G401 (cell line): Measurements from ENCODE around the gene PCNX3. TPM values are rescaled to one million over a fixed set of nuclear protein-coding genes. Genes with fewer than 3 reads are reported as not detected.
A peak's percentile ranks its signal among the peaks of the same experiment; 100 is the strongest.

Experiments
- DNase-seq: peaks from one replicate; pipeline ENCODE4 v3.0.0-alpha.2; 2015; ENCODE audit warnings: low spot score
- in situ Hi-C: cut with HindIII; loops from 2 replicates; pipeline ENCODE4 v1.10.0; 2016; ENCODE audit warnings: low sequenced_read_pairs, mixed read lengths
- total RNA-seq: library from RNA; depleted of rRNA; stranded (reverse); fragments of >200 nt; shearing (Covaris generic); gene quantifications from 2 replicates; pipeline ENCODE4 v1.2.3, GENCODE V29; 2014

The PCNX3 gene
- total RNA-seq, 1 experiment from 2014 or later: 29.0 TPM

GRCh38 chr11:65579291-65579690 lies 36.3 kb upstream of the PCNX3 start:
- no peak for DNase-seq
- in situ Hi-C loops: no loop called here

GRCh38 chr11:65580031-65580692 lies 35.4 kb upstream of the PCNX3 start:
- DNase-seq: no peak
- in situ Hi-C loops: no loop called here

- in situ Hi-C loops: no loop called here
- no peak for DNase-seq
These were observed 34.8 kb upstream of the PCNX3 start for GRCh38 chr11:65580756-65581155.

GRCh38 chr11:65581928-65582327 lies 33.6 kb upstream of the PCNX3 start:
- in situ Hi-C loops: no loop called here
- DNase-seq: no peak

GRCh38 chr11:65583589-65583988 lies 32.0 kb upstream of the PCNX3 start:
- in situ Hi-C loops: no loop called here
- no peak for DNase-seq

GRCh38 chr11:65584106-65584505 lies 31.5 kb upstream of the PCNX3 start:
- DNase-seq: no peak
- in situ Hi-C loops: no loop called here

GRCh38 chr11:65584723-65585171 lies 30.8 kb upstream of the PCNX3 start:
- DNase-seq: peak; percentile 69
- in situ Hi-C loops: no loop called here

GRCh38 chr11:65585396-65586246 lies 30.0 kb upstream of the PCNX3 start:
- in situ Hi-C loops: no loop called here
- DNase-seq: no peak

- no peak for DNase-seq
- in situ Hi-C loops: no loop called here
These were observed 29.3 kb upstream of the PCNX3 start for GRCh38 chr11:65586247-65586630.

- peak; percentile 71 for DNase-seq
- in situ Hi-C loops: no loop called here
These were observed 28.9 kb upstream of the PCNX3 start for GRCh38 chr11:65586676-65587075.

- peak; percentile 51 for DNase-seq
- in situ Hi-C loops: no loop called here
These were observed 27.1 kb upstream of the PCNX3 start for GRCh38 chr11:65588199-65589054.

GRCh38 chr11:65589444-65590239 lies 25.9 kb upstream of the PCNX3 start:
- in situ Hi-C loops: no loop called here
- DNase-seq: no peak

- no peak for DNase-seq
- in situ Hi-C loops: no loop called here
These were observed 25.3 kb upstream of the PCNX3 start for GRCh38 chr11:65590240-65590738.

- no peak for DNase-seq
- in situ Hi-C loops: no loop called here
These were observed 23.4 kb upstream of the PCNX3 start for GRCh38 chr11:65591939-65592857.

GRCh38 chr11:65592858-65593517 lies 22.6 kb upstream of the PCNX3 start:
- no peak for DNase-seq
- in situ Hi-C loops: no loop called here

GRCh38 chr11:65593518-65594414 lies 21.8 kb upstream of the PCNX3 start:
- in situ Hi-C loops: no loop called here
- DNase-seq: peak; percentile 58
